ENCODE results near the gene PDE9A. TPM values are rescaled to one million over a fixed set of nuclear protein-coding genes. Genes with fewer than 3 reads are reported as not detected.

The PDE9A gene
- total and polyA plus RNA-seq, 2 experiments from 2014 or later: 26.5 to 31.1 TPM

GRCh38 chr21:42664614-42665013, 11.2 kb downstream of the PDE9A start (continued):
- TF ChIP-seq REST (IDR thresholded peaks at IDR 0.05; ENCODE audit: unreplicated experiment): no peak
- no peak for TF ChIP-seq STAT1 (IDR thresholded peaks at IDR 0.05; ENCODE audit: unreplicated experiment)
- no peak for TF ChIP-seq ZNF331 (CRISPR knock-in tag; IDR thresholded peaks at IDR 0.05; ENCODE audit: low read depth)
- TF ChIP-seq ZNF114 (CRISPR knock-in tag; IDR thresholded peaks at IDR 0.05): no peak
- TF ChIP-seq CREB1 (CRISPR knock-in tag; IDR thresholded peaks at IDR 0.05; ENCODE audit: low read depth): no peak
- TF ChIP-seq CTCF (conservative IDR thresholded peaks at IDR 0.05; ENCODE audit: low read depth in 2 of 2): no peak
- TF ChIP-seq EZH2phosphoT487 (IDR thresholded peaks at IDR 0.05; ENCODE audit: unreplicated experiment): no peak

GRCh38 chr21:42665026-42665425, 11.6 kb downstream of the PDE9A start:
- no peaks in the 10 kb centered on the region for H3K27me3 ChIP-seq (ENCODE audit: insufficient read depth)
- peaks cover 16% of the 10 kb centered on the region for H4K20me1 ChIP-seq (replicated peaks; ENCODE audit: insufficient read depth)
- peaks cover 2% of the 10 kb centered on the region for H3K27me3 Mint-ChIP-seq (ENCODE audit: insufficient read depth, low read depth, poor library complexity)
- H3K4me1 Mint-ChIP-seq: peaks cover 31% of the 10 kb centered on the region
- H2AFZ ChIP-seq: no peak overlapping the region
- ATAC-seq (no peak), DNase-seq (ENCODE audit: low spot score) (no peak)
- H3K4me3 ChIP-seq: no peak overlapping the region
- no peak overlapping the region; the same call in 2 of the 3 replicates for H3K4me3 Mint-ChIP-seq
- peaks cover 19% of the 10 kb centered on the region for H3K4me1 ChIP-seq (ENCODE audit: insufficient read depth)
- H3F3A ChIP-seq (replicated peaks; ENCODE audit: low read depth): peaks cover 24% of the 10 kb centered on the region; the same call in 1 of the 2 replicates
- no peak overlapping the region for H3K4me2 ChIP-seq
- H3K27ac ChIP-seq (ENCODE audit: low read depth): no peak overlapping the region
- H3K79me2 ChIP-seq (replicated peaks; ENCODE audit: insufficient read depth): peaks cover 39% of the 10 kb centered on the region
- H3K27ac Mint-ChIP-seq: no peak overlapping the region
- no peak for TF ChIP-seq ZNF331 (CRISPR knock-in tag; IDR thresholded peaks at IDR 0.05; ENCODE audit: low read depth)
- H3K36me3 ChIP-seq (ENCODE audit: insufficient read depth): no peaks in the 10 kb centered on the region
- H3K9me3 Mint-ChIP-seq: no peaks in the 10 kb centered on the region
- H3K9me2 ChIP-seq (ENCODE audit: insufficient read depth): no peaks in the 10 kb centered on the region
- H3K36me3 Mint-ChIP-seq (ENCODE audit: low read depth): peaks cover 6% of the 10 kb centered on the region; the same call in 2 of the 3 replicates

GRCh38 chr21:42665484-42665883, 12.1 kb downstream of the PDE9A start:
- H3K4me1 ChIP-seq (ENCODE audit: insufficient read depth): peaks cover 19% of the 10 kb centered on the region
- H3K27me3 ChIP-seq (ENCODE audit: insufficient read depth): no peaks in the 10 kb centered on the region
- H3K4me3 Mint-ChIP-seq: no peak overlapping the region
- H3F3A ChIP-seq (replicated peaks; ENCODE audit: low read depth): peaks cover 29% of the 10 kb centered on the region; the same call in 1 of the 2 replicates
- peaks cover 2% of the 10 kb centered on the region for H3K27me3 Mint-ChIP-seq (ENCODE audit: insufficient read depth, low read depth, poor library complexity)
- DNase-seq (ENCODE audit: low spot score) (no peak), ATAC-seq (no peak)
- peaks cover 6% of the 10 kb centered on the region; the same call in 2 of the 3 replicates for H3K36me3 Mint-ChIP-seq (ENCODE audit: low read depth)
- no peak overlapping the region for H3K27ac Mint-ChIP-seq
- no peak overlapping the region for H3K4me2 ChIP-seq
- no peak overlapping the region for H3K4me3 ChIP-seq
- H3K36me3 ChIP-seq (ENCODE audit: insufficient read depth): no peaks in the 10 kb centered on the region
- peaks cover 35% of the 10 kb centered on the region for H3K79me2 ChIP-seq (replicated peaks; ENCODE audit: insufficient read depth)
- H3K27ac ChIP-seq (ENCODE audit: low read depth): no peak overlapping the region
- peaks cover 31% of the 10 kb centered on the region for H3K4me1 Mint-ChIP-seq
- H2AFZ ChIP-seq: no peak overlapping the region
- H4K20me1 ChIP-seq (replicated peaks; ENCODE audit: insufficient read depth): peaks cover 18% of the 10 kb centered on the region
- no peaks in the 10 kb centered on the region for H3K9me2 ChIP-seq (ENCODE audit: insufficient read depth)
- no peaks in the 10 kb centered on the region for H3K9me3 Mint-ChIP-seq
- no peak for TF ChIP-seq ETS1 (IDR thresholded peaks at IDR 0.05)
- no peak for TF ChIP-seq ZNF114 (CRISPR knock-in tag; IDR thresholded peaks at IDR 0.05)
- TF ChIP-seq ZNF331 (CRISPR knock-in tag; IDR thresholded peaks at IDR 0.05; ENCODE audit: low read depth): no peak
- no peak for TF ChIP-seq JUNB (IDR thresholded peaks at IDR 0.05; ENCODE audit: unreplicated experiment)
- no peak for TF ChIP-seq NANOG (IDR thresholded peaks at IDR 0.05; ENCODE audit: borderline replicate concordance)
